ENCODE data around the gene TATDN2. TPM values are rescaled to one million over a fixed set of nuclear protein-coding genes. Genes with fewer than 3 reads are reported as not detected.

Gene TATDN2
- total RNA-seq, 2 experiments from 2014 or later: 58.4 to 61.2 TPM

DNA sequence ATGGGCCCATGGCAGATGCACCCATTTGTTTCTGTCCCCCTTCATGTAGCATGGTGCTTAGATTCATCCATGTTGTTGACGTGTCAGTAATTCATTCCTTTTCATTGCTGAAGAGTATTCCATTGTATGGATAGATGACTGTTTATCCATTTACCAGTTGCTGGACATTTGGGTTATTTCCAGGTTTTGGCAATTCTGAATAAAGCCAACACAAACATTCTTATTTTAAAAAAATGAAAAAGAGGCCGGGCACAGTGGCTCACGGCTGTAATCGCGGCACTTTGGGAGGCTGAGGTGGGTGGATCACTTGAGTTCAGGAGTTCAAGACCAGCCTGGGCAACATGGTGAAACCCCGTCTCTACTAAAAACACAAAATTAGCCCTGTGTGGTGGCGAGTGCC, 18.7 kb upstream of the TATDN2 start:
- CTCF ChIA-PET: interaction anchor here (1.4 kb wide), 1 partner anchor 13 kb away, joined by 6 read pairs; no protein-coding TSS in a partner anchor
- POLR2A ChIA-PET: no interaction called here

DNA sequence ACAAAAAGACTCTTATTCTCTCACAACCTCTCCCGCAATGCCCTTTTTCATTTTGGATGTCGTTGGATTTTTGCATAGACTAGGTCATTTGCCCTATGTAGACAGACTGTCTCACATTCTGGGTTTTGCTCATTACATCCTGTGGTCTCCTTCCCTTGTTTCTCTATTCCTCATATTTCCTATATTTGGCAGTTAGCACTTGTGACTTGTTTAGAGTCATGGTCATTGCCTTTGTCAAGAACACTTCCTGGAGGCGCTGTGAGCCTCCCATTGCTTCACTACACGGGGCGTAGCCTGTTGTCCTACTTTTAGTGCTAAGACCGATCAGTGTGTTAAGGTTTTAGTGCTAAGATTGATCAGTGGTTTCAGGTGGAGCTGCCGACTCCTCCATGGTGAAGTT, 16.1 kb upstream of the TATDN2 start:
- CTCF ChIA-PET: interaction anchor here (0.6 kb wide), 2 partner anchors 15 to 332 kb away, joined by 3 to 4 read pairs; no protein-coding TSS in a partner anchor
- POLR2A ChIA-PET: no interaction called here

DNA sequence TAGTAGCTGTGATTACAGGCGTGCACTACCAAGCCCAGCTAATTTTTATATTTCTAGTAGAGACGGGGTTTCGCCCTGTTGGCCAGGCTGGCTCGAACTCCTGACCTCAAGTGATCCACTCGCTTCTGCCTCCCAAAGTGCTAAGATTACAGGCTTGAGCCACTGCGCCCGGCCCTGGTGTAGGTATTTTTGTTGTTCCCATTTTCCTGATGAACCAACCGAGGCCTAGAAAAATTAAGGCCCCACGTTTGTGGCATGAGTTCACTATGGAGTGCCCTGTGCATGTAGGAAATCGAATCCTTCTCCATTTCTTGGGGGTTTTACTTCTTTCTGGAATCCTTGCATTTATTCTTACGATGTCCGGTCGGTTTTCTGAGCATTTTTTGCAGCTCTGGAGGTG, 14.3 kb upstream of the TATDN2 start:
- ChIA-PET CTCF (interaction anchor here (0.7 kb wide), 1 partner anchor 22 kb away, joined by 3 read pairs; no protein-coding TSS in a partner anchor), POLR2A (no interaction called here)

DNA sequence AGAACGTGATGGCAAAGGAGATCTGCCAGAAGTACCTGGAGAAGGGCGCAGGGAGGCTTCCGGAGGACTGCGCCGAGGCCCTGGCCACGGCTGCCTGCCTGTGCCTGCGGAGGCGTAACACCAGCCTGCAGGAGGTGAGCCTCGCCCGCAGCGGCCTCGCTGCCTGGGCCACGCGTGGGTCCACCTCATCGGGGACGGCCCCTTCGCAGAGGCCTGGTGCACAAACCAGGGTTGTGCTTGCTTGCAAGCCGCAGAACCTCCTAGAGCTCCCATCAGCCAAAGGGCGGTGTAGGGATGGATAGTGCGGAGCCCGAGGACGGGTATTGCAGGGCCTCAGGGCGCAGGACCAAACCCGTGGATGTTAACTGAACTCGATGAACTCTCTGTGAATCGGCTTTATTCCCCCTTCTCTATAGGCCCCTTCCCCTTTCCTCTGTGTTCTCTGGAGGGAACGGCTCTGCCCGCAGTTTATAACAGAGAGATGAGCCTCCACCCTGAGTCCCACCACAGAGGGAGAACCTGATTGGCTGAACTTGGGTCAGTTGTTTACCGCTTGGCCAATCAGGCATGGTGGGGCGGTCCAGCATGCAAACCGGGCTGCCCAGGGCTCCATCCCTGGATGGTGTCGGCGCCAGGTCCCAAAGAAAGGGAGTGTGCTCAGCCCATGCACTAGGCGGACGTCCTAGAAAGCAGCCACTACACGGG, 13.6 kb upstream of the TATDN2 start:
- POLR2A ChIA-PET: no interaction called here
- CTCF ChIA-PET: no interaction called here

DNA sequence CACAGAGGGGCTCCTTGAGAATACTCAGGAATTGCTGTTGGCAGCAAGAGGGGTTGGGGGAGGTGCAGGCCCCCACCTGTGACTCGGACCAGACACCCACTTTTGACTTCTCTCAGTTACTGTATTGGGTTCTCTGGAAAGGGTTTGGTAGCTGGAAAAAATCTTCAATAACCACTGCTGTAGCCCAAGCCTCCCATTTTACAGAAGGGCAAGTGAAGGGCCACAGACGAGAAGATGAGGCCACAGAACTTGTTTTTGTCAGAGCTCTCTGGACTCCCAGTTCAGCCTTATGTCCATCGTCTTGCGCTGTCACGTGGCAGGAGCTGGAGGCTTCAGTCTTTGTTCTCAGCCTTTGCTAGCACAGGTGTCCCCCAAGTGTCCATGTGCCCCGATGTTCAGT, 12.7 kb upstream of the TATDN2 start:
- ChIA-PET CTCF (interaction anchor here (0.7 kb wide), 1 partner anchor 336 kb away, joined by 3 read pairs; no protein-coding TSS in a partner anchor), POLR2A (no interaction called here)

DNA sequence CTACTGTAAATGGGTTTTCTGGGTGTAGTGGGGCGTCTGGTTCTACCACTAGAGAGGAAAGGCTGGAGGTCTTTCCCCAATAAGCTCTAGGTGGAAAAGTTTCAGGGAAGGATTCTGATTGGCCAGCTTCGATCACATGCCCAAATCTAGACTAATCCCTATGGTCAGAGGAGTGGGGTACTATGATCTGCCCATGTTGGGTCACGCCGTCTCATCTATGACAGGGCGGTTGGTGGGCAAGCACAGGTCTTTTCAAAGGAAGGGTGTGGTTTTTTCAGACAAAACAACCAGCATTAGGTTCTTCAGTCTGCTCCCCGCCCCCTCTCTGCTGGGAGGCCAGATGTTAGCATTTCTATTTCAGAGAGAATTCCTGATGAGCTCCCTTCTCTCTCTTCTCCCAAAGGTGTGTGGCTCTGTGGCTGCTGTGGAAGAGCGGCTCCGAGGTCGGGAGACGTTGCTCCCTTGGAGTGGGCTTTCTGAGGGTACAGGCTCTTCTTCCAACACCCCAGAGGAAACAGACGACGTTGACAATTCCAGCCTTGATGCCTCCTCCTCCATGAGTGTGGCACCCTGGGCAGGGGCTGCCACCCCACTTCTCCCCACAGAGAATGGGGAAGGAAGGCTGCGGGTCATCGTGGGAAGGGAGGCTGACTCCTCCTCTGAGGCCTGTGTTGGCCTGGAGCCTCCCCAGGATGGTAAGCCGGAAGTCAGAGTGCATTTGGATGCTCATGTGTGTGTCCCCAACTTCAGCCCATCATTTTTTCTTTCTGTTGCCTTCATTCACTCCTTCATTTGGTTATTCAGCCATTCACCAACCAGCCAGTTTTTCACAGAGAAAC, 9.7 kb upstream of the TATDN2 start:
- POLR2A ChIA-PET: no interaction called here
- CTCF ChIA-PET: interaction anchor here (0.5 to 1.2 kb wide), 3 partner anchors 9 to 39 kb away, joined by 3 read pairs; no protein-coding TSS in a partner anchor

DNA sequence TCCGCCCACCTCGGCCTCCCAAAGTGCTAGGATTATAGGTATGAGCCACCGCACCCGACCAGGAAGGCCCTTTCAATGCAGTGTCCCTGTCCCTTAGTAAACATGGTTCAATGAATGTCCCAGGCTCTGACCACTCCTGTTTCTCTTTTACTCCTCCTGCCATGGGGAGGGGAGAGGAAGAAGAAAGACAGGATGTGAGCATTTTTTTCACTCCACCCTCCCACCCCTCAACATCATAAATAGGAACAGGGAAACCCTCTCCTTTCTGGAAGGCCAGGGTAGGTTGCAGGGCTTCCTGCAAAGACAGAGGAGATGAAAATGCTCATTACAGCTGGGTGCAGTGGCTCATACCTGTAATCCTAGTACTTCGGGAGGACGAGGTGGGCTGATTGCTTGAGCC, 7.5 kb upstream of the TATDN2 start:
- CTCF ChIA-PET: interaction anchor here (0.6 to 1.0 kb wide), 2 partner anchors 22 to 224 kb away, joined by 3 to 4 read pairs; no protein-coding TSS in a partner anchor
- POLR2A ChIA-PET: no interaction called here

DNA sequence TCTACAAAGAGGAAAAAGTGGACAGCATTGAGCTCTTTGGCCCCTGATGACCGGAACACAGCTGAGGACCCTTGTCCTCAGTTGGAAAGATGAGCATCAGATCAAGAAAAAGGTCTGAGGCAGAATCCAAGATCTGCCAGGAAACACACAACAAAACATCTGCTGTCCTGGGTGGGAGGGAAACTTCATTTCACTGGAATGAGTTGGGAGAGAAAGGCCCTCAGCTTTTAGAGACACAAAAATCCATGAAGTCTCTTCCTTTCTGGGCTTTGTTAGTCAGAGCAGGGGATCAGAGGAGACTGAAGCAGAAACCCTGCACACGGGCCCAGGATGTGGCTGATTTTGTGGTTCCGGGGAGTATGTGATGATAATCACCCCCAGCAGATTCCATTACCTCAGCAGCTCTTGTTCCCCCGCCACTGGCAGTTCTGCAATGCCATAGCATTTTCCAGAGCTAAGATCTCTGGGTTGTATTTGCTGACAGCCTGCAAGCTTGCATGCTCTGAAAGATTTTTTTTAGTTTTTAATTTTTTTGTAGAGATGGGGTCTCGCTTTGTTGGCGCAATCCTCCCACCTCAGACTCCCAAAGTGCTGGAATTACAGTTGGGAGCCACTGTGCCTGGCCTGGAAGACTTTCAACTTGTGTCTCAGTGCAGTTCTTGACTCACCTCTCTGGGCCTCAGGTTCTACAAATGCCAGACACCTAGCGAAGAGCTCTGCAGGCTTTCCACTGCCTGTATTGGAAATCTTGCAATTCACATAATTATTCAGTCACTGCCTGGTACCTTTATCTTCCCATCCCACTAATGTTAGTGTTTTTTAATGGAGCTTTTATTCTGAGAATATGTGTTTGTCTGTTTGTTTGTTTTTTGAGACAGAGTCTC, 5.8 kb upstream of the TATDN2 start:
- CTCF ChIA-PET: interaction anchor here (0.6 to 1.3 kb wide), 6 partner anchors 13 to 289 kb away, joined by 3 to 6 read pairs (median 3); partner anchors contain the start of gene VHL
- POLR2A ChIA-PET: interaction anchor here (0.5 to 1.3 kb wide), 4 partner anchors 38 to 127 kb away, joined by 4 to 7 read pairs (median 4); no protein-coding TSS in a partner anchor

DNA sequence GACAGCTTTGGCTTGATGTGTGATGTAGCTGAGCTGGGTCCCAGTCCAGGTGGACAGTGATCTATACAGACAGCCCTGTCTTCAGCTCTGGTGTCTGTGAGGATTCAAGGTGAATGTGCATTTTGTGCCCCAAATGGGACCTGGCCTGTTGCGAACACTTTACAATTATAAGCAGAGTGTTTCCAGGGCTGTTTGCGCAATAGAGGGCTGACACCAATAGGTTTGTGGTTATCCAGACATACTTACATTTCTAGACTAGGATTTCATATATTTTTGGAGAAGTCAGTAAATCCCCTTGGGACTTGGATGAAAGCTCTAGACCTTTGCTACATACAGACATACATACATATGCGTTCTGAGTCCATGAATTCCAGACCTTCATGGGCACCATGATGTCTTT, 4.2 kb upstream of the TATDN2 start:
- ChIA-PET POLR2A (interaction anchor here (0.5 kb wide), 1 partner anchor 96 kb away, joined by 5 read pairs; no protein-coding TSS in a partner anchor), CTCF (interaction anchor here (1.2 kb wide), 1 partner anchor 19 kb away, joined by 3 read pairs; no protein-coding TSS in a partner anchor)

DNA sequence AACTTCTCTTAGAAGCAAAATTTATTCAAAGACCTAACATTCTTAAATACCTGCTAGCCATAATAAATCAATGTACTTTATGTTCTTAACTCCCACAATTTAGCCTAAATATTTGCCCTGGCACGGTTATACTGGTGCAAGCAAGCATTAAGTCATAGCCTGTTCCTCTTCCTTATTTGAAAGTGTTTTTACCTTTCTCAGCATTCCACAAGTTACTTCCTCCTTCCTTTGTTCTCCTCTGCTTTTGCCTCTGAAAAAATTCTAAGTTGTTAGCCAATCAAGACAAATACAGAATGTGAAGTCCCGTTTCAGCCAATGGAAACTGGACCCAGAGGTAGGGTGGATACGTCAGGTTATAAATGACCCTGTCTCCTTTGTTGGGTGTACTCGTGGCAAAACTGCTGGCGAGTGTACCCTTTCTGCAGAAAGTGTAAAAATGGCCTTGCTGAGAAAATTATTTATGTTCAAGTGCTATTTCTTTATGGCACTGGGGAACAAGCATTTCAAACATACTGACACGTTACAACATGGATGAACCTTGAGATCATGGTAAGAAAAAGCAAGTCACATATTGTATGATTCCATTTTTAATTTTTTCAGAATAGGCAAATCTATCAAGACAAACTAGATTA, 3.1 kb upstream of the TATDN2 start:
- ChIA-PET CTCF (interaction anchor here (1.2 kb wide), 1 partner anchor 18 kb away, joined by 3 read pairs; no protein-coding TSS in a partner anchor), POLR2A (no interaction called here)

DNA sequence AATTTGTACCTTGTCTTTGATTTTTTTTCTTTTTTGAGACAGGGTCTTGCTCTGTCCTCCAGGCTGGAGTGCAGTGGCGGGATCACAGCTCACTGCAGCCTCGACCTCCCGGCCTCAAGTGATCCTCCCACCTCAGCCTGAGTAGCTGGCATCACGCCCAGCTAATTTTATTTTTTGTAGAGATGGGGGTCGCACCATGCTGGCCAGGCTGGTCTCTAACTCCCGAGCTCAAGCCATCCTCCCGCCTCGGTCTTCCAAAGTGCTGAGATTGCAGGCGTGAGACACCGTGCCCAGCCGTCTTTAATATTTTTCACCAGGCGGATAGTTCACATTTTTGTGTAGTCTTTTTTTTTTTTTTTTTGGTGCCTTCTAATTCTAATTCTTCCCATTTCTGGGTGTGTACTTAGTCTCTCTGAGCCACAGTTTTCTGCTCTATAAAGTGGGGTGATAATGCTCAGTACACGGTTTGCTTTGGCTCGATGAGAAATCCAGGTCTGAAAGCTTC, 528 bp upstream of the TATDN2 start:
- POLR2A ChIA-PET: interaction anchor here (0.7 to 1.8 kb wide), 6 partner anchors 49 to 469 kb away, joined by 3 to 13 read pairs (median 4); partner anchors contain the start of gene VHL
- CTCF ChIA-PET: interaction anchor here (0.7 to 1.5 kb wide), 8 partner anchors 10 to 517 kb away, joined by 3 to 4 read pairs (median 3); no protein-coding TSS in a partner anchor

DNA sequence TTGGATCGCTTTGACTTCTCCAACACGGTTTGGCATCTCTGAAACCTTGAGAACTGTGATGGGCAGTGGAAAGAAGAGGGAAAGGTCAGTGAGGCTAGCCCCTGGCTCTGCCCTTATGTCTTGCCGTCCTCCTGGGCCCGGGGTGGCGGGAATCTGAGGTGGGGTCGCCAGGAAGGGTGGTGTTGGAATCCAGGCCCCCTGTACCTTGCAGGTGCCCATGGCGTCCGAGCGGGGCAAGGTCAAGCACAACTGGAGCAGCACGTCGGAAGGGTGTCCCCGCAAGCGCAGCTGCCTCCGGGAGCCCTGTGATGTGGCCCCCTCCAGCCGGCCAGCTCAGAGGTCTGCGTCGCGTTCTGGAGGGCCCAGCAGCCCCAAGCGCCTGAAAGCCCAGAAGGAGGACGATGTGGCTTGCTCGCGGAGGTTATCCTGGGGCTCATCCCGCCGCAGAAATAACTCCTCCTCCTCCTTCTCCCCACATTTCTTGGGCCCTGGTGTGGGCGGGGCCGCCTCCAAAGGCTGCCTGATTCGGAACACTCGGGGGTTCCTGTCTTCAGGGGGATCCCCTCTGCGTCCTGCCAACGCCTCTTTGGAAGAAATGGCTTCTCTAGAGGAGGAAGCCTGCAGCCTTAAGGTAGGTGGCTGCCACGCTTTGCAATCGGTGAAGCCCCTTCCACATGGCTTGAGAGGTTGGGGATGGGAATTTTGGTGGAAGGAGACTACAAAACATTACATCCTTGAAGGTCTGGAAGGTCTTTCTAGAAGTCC, 907 bp downstream of the TATDN2 start:
- ChIA-PET POLR2A (interaction anchor here (0.7 to 1.8 kb wide), 7 partner anchors 10 to 471 kb away, joined by 3 to 13 read pairs (median 3); partner anchors contain the start of gene VHL), CTCF (interaction anchor here (0.7 to 1.2 kb wide), 2 partner anchors 11 to 22 kb away, joined by 3 to 4 read pairs; no protein-coding TSS in a partner anchor)

DNA sequence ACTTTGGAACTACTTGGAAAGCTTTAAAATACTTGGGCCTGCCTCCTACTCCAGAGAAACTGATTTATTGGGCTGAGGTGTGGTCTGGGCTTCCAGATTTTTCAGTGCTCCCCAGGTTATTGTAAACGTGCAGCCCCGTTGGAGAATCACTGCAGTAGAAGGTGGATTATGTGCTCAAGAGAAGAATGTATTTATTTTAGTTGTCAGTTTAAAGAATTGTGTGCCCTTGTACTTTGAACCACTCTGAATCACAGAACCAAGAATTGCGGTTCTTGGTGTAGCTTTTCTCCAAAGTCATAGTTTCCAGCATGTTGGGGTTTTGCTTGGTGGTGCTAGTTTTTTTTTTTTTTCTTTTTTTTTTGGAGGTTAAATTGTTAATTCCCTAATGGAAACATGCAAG, 1.6 kb downstream of the TATDN2 start:
- CTCF ChIA-PET: no interaction called here
- POLR2A ChIA-PET: interaction anchor here (0.7 to 1.1 kb wide), 3 partner anchors 10 to 34 kb away, joined by 3 to 6 read pairs (median 3); no protein-coding TSS in a partner anchor

DNA sequence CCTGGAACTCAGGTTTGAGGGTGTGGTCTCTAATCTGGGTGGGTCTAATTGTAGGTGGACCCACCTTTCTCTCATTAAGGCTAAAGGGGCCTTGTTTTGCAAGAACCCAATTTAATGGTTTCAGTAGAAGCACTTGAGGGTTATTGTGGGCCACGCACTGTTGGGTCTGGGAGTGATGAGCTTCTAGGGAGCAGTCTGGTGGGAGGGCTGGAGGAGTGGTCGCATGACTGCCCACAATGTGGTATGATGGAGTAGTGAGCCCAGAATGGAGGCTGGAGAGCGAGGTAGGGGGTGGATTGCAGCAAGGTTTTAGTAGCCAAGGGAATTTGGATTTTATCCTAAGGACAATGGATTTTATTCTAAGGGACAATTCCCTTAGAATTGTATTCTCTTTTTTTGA, 2.7 kb downstream of the TATDN2 start:
- ChIA-PET CTCF (no interaction called here), POLR2A (interaction anchor here (0.5 kb wide), 1 partner anchor 535 kb away, joined by 5 read pairs; no protein-coding TSS in a partner anchor)

DNA sequence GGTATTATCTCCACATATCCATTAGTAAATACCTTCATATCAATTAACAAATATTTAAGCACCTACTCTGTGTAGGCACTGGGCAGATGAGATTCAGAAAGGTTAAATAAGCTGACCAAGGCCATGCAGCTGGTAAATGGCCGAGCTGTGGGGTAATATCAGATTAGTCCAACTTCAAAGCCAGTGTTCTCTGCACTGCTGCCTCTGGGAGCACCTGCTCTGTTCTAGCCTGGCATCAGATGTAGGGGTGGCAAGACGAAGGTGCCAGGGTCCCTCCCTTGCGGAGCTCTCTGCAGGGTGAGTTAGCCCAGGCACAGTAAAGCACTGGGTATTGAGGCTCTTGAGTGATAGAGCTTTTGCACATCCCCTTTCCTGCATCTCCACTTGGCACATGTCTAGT, 5.5 kb downstream of the TATDN2 start:
- ChIA-PET POLR2A (no interaction called here), CTCF (interaction anchor here (0.6 to 1.1 kb wide), 2 partner anchors 8 to 9 kb away, joined by 3 read pairs; no protein-coding TSS in a partner anchor)

DNA sequence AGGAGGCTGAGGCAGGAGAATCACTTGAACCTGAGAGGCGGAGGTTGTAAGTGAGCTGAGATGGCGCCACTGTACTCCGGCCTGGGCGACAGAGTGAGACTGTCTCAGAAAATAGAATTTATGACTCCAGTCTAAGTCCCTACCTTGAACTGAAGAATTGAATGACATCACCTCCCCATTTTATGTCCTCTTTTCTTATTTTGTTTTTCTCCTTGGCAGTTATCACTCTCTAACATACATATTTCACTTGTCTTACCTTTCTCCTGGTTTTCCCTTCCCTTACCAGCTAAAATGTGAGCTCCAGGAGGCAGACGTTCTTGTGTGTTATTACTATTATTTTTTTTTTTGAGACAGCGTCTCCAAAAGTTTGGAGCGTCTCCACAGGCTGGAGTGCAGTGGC, 7.6 kb downstream of the TATDN2 start:
- CTCF ChIA-PET: no interaction called here
- POLR2A ChIA-PET: no interaction called here

DNA sequence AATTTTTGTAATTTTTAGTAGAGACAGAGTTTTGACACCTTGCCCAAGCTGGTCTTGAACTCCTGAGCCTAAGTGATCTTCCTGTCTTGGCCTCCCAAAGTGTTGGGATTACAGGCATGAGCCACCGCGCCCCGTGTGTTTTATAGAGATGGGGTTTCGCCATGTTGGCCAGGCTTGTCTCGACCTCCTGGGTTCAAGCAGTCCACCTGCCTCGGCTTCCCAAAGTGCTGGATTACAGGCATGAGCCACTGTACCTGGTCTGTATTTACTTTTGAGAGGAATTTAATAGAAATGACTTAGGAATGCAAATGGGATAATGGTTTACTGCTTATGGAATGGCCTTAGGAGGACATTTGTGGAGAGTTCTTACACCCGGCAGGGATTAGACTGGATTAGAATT, 10.8 kb downstream of the TATDN2 start:
- CTCF ChIA-PET: no interaction called here
- POLR2A ChIA-PET: interaction anchor here (0.6 to 0.7 kb wide), 4 partner anchors 9 to 529 kb away, joined by 3 to 6 read pairs (median 4); no protein-coding TSS in a partner anchor
